RWPE1 (cell line): ENCODE results near the gene FREM3.
A peak's percentile ranks its signal among the peaks of the same experiment; 100 is the strongest.

Experiments
- CTCF ChIA-PET: fragments of 350-600 bp; sonication (Branson Sonifier 250); formaldehyde crosslinking; extraction: SDS; loops from one replicate; lab custom pipeline; 2021; lab: Yijun Ruan, JAX
- POLR2A ChIA-PET: fragments of 400-600 bp; formaldehyde crosslinking; extraction: SDS; loops from one replicate; lab custom pipeline; 2020; ENCODE audit warnings: antibody characterized with exemption; ENCODE audit not compliant: low non-redundant PET; lab: Yijun Ruan, JAX
- DNase-seq: peaks from one replicate; pipeline ENCODE4 v3.0.0; 2012; ENCODE audit warnings: low spot score
- H3K27ac ChIP-seq: fragments of 450-650 bp; 2 replicates; pipeline ENCODE4 v1.5.1; 2017
- TF ChIP-seq, protein P1 (sequence below): fragments of 450-650 bp; conservative IDR thresholded peaks from 2 replicates; pipeline ENCODE4 v1.5.1; 2017; ENCODE audit warnings: low read depth, mild to moderate bottlenecking

FREM3 gene

DNA sequence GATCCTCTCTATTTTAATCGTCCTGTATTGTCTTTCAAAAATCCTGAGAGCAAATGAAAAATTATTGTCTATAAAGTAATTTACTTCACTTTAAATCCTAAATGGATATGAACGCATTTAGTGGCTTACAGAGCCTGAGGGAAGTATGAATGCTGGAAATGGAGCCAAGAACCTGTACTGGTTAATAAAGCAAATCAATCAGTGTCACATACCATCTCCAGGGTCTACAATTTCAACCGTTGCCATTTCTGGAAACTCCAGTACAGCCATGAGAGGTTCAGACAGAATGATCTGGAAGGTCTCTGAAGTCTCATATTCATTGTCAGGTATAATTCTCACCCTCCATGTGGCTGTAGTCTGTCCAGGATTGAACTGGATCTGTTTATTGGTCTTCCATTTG lies 76.6 kb downstream of the FREM3 start:
- H3K27ac ChIP-seq, result no peak overlapping the region
- TF ChIP-seq, protein P1, sequence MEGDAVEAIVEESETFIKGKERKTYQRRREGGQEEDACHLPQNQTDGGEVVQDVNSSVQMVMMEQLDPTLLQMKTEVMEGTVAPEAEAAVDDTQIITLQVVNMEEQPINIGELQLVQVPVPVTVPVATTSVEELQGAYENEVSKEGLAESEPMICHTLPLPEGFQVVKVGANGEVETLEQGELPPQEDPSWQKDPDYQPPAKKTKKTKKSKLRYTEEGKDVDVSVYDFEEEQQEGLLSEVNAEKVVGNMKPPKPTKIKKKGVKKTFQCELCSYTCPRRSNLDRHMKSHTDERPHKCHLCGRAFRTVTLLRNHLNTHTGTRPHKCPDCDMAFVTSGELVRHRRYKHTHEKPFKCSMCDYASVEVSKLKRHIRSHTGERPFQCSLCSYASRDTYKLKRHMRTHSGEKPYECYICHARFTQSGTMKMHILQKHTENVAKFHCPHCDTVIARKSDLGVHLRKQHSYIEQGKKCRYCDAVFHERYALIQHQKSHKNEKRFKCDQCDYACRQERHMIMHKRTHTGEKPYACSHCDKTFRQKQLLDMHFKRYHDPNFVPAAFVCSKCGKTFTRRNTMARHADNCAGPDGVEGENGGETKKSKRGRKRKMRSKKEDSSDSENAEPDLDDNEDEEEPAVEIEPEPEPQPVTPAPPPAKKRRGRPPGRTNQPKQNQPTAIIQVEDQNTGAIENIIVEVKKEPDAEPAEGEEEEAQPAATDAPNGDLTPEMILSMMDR, result no peak
- ChIA-PET CTCF (no interaction called here), POLR2A (no interaction called here)
- no peak for DNase-seq

DNA sequence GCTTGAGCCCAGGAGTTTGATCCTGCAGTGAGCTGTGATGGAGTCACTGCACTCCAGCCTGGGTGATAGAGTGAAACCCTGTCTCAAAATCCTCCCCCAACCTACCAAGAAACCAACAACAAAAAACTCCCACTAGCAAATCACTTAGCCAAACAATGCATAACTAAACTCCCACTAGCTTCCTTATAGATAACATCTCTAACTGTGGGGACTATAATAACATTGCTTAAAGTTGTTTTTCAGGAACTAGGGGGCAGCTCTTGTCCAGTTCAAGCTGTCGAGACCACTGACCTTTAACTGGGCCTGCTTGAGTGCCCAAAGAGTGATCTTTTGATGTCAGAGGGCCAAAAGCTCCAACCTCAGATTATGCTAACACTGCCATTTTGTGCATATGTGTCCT lies 81.7 kb downstream of the FREM3 start:
- ChIA-PET CTCF (no interaction called here), POLR2A (no interaction called here)
- no peak overlapping the region for H3K27ac ChIP-seq
- no peak for DNase-seq
- TF ChIP-seq, protein P1, result no peak

DNA sequence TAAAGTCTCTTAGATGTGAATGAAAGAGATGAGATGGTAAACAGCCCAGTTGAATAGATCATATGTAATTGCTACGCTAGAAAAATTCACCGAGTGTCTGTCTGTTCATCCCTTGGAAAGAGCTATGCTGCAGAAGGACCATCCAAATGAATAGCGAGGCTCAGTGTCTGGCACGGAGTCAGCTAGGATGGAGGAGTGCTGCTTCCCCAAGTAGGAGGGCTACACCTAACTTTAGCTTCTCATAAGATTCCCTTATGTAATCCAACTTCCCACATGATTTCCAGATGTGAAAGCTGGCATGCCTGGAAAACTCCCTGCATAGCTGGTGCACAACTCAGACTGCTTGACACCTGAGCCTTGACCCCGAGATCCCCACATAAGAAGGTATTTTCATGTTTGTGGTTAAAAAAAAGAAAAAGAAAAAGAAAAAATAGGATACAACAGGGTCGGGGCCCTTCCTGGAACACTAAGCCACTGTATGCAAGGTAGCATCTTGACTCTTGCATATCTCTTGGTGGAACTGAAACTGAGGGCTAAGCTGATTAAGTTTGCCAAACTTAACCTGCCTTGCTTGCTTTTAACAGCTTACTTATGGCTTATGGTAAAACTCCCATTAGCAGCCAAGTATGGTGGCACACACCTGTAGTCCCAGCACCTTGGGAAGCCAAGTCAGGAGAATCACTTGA lies 82.3 kb downstream of the FREM3 start:
- ChIA-PET CTCF (no interaction called here), POLR2A (no interaction called here)
- H3K27ac ChIP-seq, result no peak overlapping the region
- no peak for DNase-seq
- TF ChIP-seq, protein P1, result no peak

DNA sequence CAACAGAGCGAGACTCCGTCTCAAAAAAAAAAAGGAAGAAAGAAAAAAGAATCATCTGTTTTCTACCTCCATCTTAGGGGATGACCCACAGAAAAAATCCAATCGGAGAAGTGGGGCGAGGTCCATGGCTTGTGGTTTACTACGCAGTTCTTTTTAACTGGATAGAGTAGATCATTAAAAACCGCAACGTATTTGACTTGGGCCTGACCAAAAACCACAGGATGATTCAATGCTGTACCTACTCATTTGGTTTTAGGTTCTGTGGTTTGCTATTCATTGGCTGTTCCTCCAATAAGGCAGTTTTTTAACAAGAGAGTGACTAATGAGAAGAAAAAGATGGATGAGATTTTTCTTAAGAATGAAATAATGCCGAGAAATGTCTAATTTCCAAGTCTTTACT lies 83.7 kb downstream of the FREM3 start:
- TF ChIP-seq, protein P1, result no peak

DNA sequence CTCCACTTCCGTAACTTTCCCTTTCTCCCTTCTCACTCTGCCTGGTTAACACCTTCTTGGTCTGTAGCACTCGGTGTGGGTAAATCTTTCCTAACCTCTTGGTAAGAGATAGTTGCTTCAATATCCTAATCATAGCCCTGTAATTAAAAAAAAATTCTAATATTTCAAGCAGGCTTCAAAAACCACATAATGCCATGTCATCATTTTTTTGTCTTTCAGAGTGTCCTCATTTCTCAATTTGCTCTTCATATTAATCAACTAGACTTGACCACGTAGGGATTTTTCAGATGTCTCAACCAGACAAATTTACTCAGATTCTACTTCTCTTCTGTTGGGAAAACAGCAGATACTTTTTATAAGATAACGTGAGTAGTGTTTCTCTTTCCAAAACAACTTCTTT lies 91.0 kb downstream of the FREM3 start:
- TF ChIP-seq, protein P1, result no peak
- DNase-seq, result no peak
- no peak overlapping the region for H3K27ac ChIP-seq
- ChIA-PET POLR2A (no interaction called here), CTCF (no interaction called here)

More for the DNA sequence above, 83.7 kb downstream of the FREM3 start:
- no peak overlapping the region for H3K27ac ChIP-seq
- peak; percentile 41 for DNase-seq
- POLR2A ChIA-PET, result no interaction called here
- CTCF ChIA-PET, result no interaction called here

DNA sequence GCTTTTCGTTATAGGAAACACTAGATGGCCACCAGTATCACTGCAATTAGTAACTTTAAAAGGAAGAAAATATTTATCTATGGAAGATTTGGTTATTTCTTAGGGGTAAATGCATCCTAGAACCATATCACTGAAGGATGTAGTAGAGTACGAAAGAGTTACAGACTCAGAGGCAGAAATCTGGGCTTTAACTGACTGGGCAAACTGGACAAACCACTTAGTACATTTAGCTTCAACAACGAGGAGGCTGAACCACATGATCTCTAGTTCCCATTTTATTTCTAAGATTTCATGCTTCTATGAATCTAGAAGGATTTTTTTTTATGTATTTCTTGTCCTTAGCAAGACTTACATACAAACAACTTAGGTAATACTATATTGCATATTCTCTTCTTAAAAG lies 94.0 kb downstream of the FREM3 start:
- ChIA-PET POLR2A (no interaction called here), CTCF (no interaction called here)
- DNase-seq, result no peak
- no peak overlapping the region for H3K27ac ChIP-seq
- TF ChIP-seq, protein P1, result no peak
